ENCODE measurements around the gene TMEM178B. TPM values are rescaled to one million over a fixed set of nuclear protein-coding genes. Genes with fewer than 3 reads are reported as not detected.
"Not testable (repeated sequence)": the region's sequence is repeated elsewhere in the genome, so short reads cannot be mapped to it uniquely, and the experiment has no call there.

Gene TMEM178B
- total RNA-seq, 1 donor from 2014 or later = 35.9 TPM

DNA sequence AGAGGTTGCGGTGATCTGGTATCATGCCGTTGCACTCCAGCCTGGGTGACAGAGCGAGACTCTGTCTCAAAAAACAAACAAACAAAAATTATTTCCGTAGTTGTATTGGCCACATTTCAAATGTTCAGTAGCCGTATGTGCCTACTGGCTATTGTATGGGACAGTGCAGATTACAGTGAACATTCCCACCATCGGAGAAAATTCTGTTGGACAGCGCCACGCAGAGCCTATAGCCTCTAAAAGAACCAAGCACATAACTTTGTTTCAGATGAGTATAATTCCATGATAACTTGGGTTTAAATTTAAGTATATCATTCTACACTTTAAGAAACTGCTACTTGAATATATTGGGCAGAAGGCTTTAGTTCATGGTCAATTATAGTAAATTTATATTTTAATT lies 5.4 kb downstream of the TMEM178B start:
- Histone ChIP-seq H3K9me3 (replicated peaks) (no peaks in the 10 kb centered on the region), H3K4me1 (peaks cover 8% of the 10 kb centered on the region), H3K27ac (replicated peaks) (no peak overlapping the region), H3K27me3 (ENCODE audit: low read depth) (peaks cover 60% of the 10 kb centered on the region), H3K4me3 (no peak overlapping the region), H3K36me3 (no peaks in the 10 kb centered on the region)
- TF ChIP-seq, protein P1, sequence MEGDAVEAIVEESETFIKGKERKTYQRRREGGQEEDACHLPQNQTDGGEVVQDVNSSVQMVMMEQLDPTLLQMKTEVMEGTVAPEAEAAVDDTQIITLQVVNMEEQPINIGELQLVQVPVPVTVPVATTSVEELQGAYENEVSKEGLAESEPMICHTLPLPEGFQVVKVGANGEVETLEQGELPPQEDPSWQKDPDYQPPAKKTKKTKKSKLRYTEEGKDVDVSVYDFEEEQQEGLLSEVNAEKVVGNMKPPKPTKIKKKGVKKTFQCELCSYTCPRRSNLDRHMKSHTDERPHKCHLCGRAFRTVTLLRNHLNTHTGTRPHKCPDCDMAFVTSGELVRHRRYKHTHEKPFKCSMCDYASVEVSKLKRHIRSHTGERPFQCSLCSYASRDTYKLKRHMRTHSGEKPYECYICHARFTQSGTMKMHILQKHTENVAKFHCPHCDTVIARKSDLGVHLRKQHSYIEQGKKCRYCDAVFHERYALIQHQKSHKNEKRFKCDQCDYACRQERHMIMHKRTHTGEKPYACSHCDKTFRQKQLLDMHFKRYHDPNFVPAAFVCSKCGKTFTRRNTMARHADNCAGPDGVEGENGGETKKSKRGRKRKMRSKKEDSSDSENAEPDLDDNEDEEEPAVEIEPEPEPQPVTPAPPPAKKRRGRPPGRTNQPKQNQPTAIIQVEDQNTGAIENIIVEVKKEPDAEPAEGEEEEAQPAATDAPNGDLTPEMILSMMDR (IDR thresholded peaks at IDR 0.05; ENCODE audit: borderline replicate concordance) = no peak
- intact Hi-C loops (cut with micrococcal nuclease) = no loop called here
- no peak for DNase-seq

DNA sequence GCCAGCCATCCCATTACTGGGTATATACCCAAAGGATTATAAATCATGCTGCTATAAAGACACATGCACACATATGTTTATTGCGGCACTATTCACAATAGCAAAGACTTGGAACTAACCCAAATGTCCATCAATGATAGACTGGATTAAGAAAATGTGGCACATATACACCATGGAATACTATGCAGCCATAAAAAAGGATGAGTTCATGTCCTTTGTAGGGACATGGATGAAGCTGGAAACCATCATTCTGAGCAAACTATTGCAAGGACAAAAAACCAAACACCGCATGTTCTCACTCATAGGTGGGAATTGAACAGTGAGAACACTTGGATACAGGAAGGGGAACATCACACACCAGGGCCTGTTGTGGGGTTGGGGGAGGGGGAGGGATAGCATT lies 15.6 kb downstream of the TMEM178B start:
- H3K4me3 ChIP-seq; H3K27ac ChIP-seq (replicated peaks); intact Hi-C loops (cut with micrococcal nuclease); H3K4me1 ChIP-seq; H3K36me3 ChIP-seq; DNase-seq; H3K9me3 ChIP-seq (replicated peaks): not testable (repeated sequence)
- peaks cover 14% of the 10 kb centered on the region for H3K27me3 ChIP-seq (ENCODE audit: low read depth)

DNA sequence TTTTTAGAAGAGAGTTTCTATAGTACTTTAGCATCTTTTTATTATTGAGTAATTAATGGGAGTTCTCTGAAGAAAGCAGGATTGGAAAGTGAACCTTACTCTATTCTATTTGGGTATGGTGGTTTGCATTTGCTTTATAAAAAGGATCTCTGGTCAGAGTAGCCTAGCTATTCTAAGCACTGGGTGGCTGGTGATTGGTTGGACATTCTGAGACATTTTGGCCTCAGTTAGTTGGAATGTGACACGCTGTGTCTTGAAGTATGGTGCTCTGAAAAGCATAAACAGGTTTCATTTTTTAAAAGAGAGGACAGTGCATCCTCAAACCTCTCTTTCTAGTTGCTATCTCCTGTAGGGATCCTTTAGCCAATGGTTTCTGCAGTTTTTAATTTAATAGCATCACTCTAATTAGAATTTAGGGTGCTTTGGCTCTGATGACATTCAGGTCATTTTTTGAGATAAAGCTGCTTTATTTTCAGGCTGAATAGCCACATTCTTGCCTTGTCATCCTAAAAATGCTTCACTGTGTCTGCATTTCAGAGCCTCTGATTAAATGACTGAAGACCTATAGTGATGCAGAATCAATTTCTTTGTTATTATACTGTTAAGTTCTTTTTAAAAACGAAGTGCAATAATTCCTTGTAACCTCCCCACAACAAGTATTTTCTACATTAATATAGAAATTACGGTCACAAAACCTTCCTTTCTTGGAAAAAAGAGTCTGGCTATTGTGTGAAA lies 20.6 kb downstream of the TMEM178B start:
- intact Hi-C loops (cut with micrococcal nuclease) = no loop called here

DNA sequence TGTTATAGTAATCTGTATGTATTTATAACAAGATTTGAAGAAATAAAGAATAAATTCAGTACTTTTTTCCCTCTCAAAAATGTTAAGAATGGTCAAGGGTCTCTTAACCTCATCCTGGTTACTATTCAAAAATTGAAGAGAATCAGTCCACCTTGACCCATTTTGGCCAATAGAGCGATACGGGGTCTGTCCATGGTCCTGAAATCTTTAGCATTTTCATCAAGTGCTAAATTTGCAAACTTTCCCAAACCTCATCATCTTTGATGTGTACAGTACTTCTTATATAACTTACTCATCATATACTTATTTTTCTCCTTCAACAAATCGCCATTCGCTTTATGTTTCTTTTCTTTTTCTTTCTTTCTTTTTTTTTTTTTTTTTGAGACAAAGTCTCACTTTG lies 23.6 kb downstream of the TMEM178B start:
- no peak overlapping the region for H3K4me3 ChIP-seq
- no peaks in the 10 kb centered on the region for H3K4me1 ChIP-seq
- no peaks in the 10 kb centered on the region for H3K9me3 ChIP-seq (replicated peaks)
- no peaks in the 10 kb centered on the region for H3K36me3 ChIP-seq
- no peaks in the 10 kb centered on the region for H3K27me3 ChIP-seq (ENCODE audit: low read depth)
- intact Hi-C loops (cut with micrococcal nuclease) = no loop called here
- TF ChIP-seq, protein P1 (IDR thresholded peaks at IDR 0.05; ENCODE audit: borderline replicate concordance) = no peak
- no peak for DNase-seq
- no peak overlapping the region for H3K27ac ChIP-seq (replicated peaks)

More for the DNA sequence above, 20.6 kb downstream of the TMEM178B start:
- Histone ChIP-seq H3K36me3 (no peaks in the 10 kb centered on the region), H3K4me1 (no peaks in the 10 kb centered on the region), H3K27me3 (ENCODE audit: low read depth) (no peaks in the 10 kb centered on the region), H3K4me3 (no peak overlapping the region), H3K27ac (replicated peaks) (no peak overlapping the region), H3K9me3 (replicated peaks) (no peaks in the 10 kb centered on the region)
- no peak for DNase-seq
- TF ChIP-seq, protein P1 (IDR thresholded peaks at IDR 0.05; ENCODE audit: borderline replicate concordance) = no peak

DNA sequence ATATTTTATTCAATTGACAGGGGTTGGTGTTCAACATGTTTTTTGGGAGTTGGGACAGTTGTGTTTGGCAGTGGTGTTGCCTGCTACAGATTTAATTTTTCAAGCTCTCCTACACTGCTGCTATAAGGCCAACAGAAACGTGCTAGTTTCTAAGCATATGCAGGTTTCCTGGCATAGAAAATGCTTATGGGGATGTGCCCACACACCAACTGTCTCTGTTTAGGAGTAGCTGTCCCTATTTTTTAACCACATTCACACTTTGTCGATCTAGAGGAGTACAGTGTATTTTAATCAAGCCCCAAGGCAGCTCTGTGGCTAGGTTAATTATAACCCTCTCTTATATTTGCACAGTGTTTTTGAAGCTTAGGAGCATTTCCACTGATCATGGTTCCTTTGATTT lies 28.6 kb downstream of the TMEM178B start:
- TF ChIP-seq, protein P1 (IDR thresholded peaks at IDR 0.05; ENCODE audit: borderline replicate concordance) = no peak
- DNase-seq = no peak
- no peak overlapping the region for H3K4me3 ChIP-seq
- H3K4me1 ChIP-seq = no peaks in the 10 kb centered on the region
- no peak overlapping the region for H3K27ac ChIP-seq (replicated peaks)
- peaks cover 6% of the 10 kb centered on the region for H3K27me3 ChIP-seq (ENCODE audit: low read depth)
- intact Hi-C loops (cut with micrococcal nuclease) = no loop called here
- no peaks in the 10 kb centered on the region for H3K9me3 ChIP-seq (replicated peaks)
- H3K36me3 ChIP-seq = no peaks in the 10 kb centered on the region

DNA sequence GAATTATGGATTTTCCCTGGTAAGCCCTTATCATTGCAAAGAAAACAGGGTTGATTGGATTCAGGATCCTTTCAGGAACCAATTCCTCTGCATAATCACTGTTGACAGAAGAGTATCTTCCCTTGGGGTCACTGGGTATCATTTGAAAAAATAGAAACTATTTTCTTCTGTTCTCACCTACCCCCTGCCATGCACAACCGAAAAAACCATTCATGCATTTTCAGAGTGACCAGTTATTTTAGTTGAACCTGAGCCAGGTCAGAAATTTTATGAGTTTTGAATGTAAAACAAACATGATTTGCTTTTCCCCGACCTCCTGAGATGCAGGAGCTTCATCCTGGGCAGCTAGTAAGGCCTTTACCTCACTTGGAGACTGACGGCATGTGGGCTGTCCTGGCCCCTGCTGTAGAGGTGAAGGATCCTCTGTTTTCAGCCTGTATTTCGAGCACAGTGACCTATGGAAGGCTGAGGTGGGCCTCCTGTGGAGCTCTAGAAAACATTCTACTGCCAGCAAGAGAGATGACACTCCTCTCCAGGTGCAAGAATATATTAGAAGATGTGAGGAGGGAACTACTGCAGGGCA lies 30.1 kb downstream of the TMEM178B start:
- no peaks in the 10 kb centered on the region for H3K4me1 ChIP-seq
- H3K9me3 ChIP-seq (replicated peaks) = no peaks in the 10 kb centered on the region
- TF ChIP-seq, protein P1 (IDR thresholded peaks at IDR 0.05; ENCODE audit: borderline replicate concordance) = no peak
- DNase-seq = no peak
- no peak overlapping the region for H3K27ac ChIP-seq (replicated peaks)
- no peaks in the 10 kb centered on the region for H3K36me3 ChIP-seq
- no peak overlapping the region for H3K4me3 ChIP-seq
- intact Hi-C loops (cut with micrococcal nuclease) = no loop called here
- H3K27me3 ChIP-seq (ENCODE audit: low read depth) = peaks cover 12% of the 10 kb centered on the region

Measured in left ventricle myocardium inferior (tissue), 1 donor.